ENCODE data around the gene IGFALS.

DNA sequence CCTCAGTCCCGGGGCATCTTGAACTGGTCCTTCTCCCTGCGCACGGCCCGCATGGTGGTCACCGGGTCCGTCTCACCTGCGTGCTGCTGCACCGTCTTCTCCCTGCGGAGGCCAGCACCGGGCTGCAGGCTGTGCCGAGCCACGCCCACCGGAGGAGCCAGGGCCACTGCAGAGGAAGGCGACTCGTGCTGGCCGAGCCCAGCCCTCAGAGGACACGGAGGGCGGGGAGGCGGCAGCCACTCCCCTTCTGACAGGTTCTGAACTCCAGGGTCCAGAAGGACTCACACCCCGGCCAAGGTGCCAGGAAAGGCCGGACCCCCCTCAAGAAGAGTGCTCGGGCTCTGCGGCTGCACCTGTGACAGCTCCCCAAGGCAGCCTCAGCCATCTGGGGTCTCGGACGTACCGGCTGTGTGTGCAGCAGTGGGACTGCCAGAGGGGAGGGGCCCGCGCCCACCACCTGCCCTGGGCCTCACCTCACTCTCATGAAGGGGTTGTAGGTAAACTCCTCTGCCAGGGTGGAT is 15.8 kb upstream of the IGFALS start:
- TF ChIP-seq POLR2A (IDR thresholded peaks at IDR 0.05): no peak
- TF ChIP-seq, protein P1, sequence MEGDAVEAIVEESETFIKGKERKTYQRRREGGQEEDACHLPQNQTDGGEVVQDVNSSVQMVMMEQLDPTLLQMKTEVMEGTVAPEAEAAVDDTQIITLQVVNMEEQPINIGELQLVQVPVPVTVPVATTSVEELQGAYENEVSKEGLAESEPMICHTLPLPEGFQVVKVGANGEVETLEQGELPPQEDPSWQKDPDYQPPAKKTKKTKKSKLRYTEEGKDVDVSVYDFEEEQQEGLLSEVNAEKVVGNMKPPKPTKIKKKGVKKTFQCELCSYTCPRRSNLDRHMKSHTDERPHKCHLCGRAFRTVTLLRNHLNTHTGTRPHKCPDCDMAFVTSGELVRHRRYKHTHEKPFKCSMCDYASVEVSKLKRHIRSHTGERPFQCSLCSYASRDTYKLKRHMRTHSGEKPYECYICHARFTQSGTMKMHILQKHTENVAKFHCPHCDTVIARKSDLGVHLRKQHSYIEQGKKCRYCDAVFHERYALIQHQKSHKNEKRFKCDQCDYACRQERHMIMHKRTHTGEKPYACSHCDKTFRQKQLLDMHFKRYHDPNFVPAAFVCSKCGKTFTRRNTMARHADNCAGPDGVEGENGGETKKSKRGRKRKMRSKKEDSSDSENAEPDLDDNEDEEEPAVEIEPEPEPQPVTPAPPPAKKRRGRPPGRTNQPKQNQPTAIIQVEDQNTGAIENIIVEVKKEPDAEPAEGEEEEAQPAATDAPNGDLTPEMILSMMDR (IDR thresholded peaks at IDR 0.05): no peak

Measured in lower leg skin (tissue), 3 donors.